ENCODE measurements around the gene E2F8.

The E2F8 gene, protein sequence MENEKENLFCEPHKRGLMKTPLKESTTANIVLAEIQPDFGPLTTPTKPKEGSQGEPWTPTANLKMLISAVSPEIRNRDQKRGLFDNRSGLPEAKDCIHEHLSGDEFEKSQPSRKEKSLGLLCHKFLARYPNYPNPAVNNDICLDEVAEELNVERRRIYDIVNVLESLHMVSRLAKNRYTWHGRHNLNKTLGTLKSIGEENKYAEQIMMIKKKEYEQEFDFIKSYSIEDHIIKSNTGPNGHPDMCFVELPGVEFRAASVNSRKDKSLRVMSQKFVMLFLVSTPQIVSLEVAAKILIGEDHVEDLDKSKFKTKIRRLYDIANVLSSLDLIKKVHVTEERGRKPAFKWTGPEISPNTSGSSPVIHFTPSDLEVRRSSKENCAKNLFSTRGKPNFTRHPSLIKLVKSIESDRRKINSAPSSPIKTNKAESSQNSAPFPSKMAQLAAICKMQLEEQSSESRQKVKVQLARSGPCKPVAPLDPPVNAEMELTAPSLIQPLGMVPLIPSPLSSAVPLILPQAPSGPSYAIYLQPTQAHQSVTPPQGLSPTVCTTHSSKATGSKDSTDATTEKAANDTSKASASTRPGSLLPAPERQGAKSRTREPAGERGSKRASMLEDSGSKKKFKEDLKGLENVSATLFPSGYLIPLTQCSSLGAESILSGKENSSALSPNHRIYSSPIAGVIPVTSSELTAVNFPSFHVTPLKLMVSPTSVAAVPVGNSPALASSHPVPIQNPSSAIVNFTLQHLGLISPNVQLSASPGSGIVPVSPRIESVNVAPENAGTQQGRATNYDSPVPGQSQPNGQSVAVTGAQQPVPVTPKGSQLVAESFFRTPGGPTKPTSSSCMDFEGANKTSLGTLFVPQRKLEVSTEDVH

DNA sequence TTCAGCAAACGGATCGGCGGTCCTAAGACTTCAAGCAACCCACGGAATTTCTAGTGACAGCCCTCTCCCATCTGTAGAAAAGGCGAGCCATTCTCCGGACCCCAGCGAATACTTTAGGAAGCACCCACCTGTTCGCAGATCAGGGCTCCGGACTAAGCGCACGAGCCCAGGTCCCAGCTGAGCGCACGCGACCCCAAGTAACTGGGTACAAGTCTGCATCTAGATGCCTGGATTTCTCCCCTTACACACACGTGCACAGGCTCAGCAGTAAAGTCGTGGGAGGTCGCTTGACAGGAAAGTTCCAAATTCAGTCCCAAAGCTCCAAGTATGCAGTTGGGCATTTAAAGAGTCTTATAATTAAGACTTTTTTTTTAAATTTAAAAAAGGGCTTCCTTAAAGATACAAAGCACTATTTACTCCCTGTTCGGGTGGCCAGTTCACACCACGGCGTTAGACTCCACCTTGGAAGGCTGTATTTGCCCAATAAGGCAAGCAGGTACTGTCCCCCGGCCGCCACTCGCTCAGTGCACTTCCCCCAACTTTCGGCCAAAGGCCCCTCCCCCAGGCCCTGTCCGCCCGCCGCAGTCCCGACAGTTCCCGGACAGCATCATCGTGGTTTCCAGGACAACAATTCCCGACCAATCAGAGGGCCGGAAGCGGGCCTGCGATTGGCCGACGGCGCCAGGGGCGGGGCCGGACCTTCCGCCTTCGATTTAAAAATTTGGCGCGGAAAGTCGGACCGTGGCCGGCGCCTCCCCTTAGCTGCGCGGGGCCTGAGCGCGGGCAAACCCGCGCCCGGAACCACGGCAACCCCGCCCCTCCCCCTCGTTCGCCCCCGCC, at the start of gene E2F8:
Gene E2F8, minus strand, starts transcription at position 526 of the 840 bp plus-strand sequence. CDS start 824 bp downstream, outside the sequence.
- Histone ChIP-seq H3K4me3 (ENCODE audit: low read depth in 1 of 2, low read length in 1 of 2) (peak within 1 kb of the TSS; percentile 62 to 74), H3K4me1 (ENCODE audit: control insufficient read depth in 1 of 2, insufficient read depth in 1 of 2, low read depth in 1 of 2, low read length in 1 of 2) (peaks cover 40 to 41% of the 10 kb centered on the region in 2 experiments), H3K9me3 (no peaks in the 10 kb centered on the region), H3K27ac (peak within 1 kb of the TSS; percentile 6), H3K27me3 (peaks cover 15% of the 10 kb centered on the region), H3K36me3 (peaks cover 24% of the 10 kb centered on the region)
- TF ChIP-seq, protein P1, sequence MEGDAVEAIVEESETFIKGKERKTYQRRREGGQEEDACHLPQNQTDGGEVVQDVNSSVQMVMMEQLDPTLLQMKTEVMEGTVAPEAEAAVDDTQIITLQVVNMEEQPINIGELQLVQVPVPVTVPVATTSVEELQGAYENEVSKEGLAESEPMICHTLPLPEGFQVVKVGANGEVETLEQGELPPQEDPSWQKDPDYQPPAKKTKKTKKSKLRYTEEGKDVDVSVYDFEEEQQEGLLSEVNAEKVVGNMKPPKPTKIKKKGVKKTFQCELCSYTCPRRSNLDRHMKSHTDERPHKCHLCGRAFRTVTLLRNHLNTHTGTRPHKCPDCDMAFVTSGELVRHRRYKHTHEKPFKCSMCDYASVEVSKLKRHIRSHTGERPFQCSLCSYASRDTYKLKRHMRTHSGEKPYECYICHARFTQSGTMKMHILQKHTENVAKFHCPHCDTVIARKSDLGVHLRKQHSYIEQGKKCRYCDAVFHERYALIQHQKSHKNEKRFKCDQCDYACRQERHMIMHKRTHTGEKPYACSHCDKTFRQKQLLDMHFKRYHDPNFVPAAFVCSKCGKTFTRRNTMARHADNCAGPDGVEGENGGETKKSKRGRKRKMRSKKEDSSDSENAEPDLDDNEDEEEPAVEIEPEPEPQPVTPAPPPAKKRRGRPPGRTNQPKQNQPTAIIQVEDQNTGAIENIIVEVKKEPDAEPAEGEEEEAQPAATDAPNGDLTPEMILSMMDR (IDR thresholded peaks at IDR 0.05): peak; percentile 11

DNA sequence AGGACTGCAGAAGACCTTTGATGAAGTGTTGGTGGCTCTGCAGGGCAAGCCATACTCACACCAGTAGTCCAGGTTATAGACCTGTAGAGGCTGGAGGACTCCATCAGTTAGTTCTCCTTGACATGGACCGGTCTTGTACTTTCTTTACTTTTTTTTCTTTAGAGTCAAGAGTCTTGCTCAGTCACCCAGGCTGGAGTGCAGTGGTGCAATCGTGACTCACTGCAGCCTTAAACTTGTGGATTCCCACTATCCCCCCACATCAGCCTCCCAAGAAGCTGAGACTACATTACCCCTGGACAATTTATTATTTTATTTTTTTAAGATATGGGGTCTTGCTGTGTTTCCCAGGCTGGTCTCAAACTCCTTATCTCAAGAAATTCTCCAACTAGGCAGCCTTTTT, 49.6 kb upstream of the E2F8 start:
- Histone ChIP-seq H3K4me3 (ENCODE audit: low read depth in 1 of 2, low read length in 1 of 2) (no peak overlapping the region), H3K9me3 (no peaks in the 10 kb centered on the region), H3K27me3 (no peaks in the 10 kb centered on the region), H3K27ac (no peak overlapping the region), H3K36me3 (no peaks in the 10 kb centered on the region), H3K4me1 (ENCODE audit: control insufficient read depth in 1 of 2, insufficient read depth in 1 of 2, low read depth in 1 of 2, low read length in 1 of 2) (no peaks in the 10 kb centered on the region)
- TF ChIP-seq, protein P1 (IDR thresholded peaks at IDR 0.05): no peak

DNA sequence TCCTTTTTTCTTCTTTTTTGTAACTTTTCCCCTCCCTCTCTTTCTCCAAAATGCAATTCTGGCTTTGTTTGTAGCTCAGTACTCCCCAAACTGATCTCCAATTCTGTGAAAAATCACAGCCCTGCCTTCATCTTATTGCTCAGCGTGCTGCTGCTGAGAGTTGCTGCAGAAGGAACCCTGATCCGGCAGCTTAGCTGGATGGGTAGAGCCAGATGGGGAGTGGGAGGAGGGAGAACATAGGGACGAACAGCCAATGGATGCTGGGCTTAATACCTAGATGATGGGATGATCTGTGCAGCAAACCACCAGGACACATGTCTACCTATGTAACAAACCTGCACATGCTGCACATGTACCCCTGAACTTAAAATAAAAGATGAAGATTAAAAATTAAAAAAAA, 47.5 kb upstream of the E2F8 start:
- no peaks in the 10 kb centered on the region for H3K9me3 ChIP-seq
- H3K4me3 ChIP-seq (ENCODE audit: low read depth in 1 of 2, low read length in 1 of 2): no peak overlapping the region
- H3K27me3 ChIP-seq: no peaks in the 10 kb centered on the region
- TF ChIP-seq, protein P1 (IDR thresholded peaks at IDR 0.05): no peak
- H3K36me3 ChIP-seq: no peaks in the 10 kb centered on the region
- peaks cover 0 to 5% of the 10 kb centered on the region in 2 experiments for H3K4me1 ChIP-seq (ENCODE audit: control insufficient read depth in 1 of 2, insufficient read depth in 1 of 2, low read depth in 1 of 2, low read length in 1 of 2)
- no peak overlapping the region for H3K27ac ChIP-seq

DNA sequence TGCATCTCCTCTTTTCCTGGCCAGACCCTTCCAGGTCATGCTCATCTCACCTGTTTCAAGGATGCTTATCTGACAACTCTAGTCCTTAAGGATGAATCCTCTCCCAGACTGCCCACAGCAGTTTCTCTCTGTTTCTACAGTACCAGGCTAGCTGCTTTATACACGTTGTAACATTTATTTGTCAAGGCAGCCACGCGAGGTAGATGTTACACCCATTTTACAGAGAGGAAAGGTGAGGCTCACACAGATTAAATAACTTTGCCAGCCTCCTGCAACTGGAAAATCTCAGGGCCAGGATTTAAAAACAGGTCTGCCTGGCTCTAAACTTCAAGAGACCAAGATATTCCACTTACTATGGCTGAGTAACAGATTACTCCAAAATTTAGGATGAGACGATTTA, 45.7 kb upstream of the E2F8 start:
- Histone ChIP-seq H3K4me1 (ENCODE audit: control insufficient read depth in 1 of 2, insufficient read depth in 1 of 2, low read depth in 1 of 2, low read length in 1 of 2) (peaks cover 0 to 5% of the 10 kb centered on the region in 2 experiments), H3K27me3 (no peaks in the 10 kb centered on the region), H3K27ac (no peak overlapping the region), H3K4me3 (ENCODE audit: low read depth in 1 of 2, low read length in 1 of 2) (no peak overlapping the region), H3K9me3 (no peaks in the 10 kb centered on the region), H3K36me3 (no peaks in the 10 kb centered on the region)
- TF ChIP-seq, protein P1 (IDR thresholded peaks at IDR 0.05): no peak

DNA sequence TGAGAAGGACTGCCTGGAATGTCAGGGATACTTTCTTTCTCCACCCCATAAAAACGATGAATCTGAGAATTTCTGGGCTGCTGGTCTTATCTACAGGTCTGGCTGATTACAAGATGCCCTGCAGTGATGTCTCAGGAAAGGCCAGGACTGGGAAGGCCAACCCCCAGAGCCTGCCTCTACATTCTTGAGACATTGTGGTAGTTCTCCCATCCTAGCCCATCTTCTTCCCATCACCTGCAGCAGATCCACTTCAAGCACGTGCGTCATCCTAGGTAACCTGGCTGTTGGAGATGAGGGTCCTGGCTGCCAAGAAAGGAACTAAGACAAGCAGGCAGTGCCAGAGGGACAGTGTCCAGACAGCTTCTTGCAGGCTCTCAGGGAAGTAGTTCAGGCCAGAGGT, 44.1 kb upstream of the E2F8 start:
- H3K4me1 ChIP-seq (ENCODE audit: control insufficient read depth in 1 of 2, insufficient read depth in 1 of 2, low read depth in 1 of 2, low read length in 1 of 2): peaks cover 0 to 5% of the 10 kb centered on the region in 2 experiments
- H3K9me3 ChIP-seq: no peaks in the 10 kb centered on the region
- no peaks in the 10 kb centered on the region for H3K36me3 ChIP-seq
- TF ChIP-seq, protein P1 (IDR thresholded peaks at IDR 0.05): no peak
- no peak overlapping the region for H3K4me3 ChIP-seq (ENCODE audit: low read depth in 1 of 2, low read length in 1 of 2)
- no peaks in the 10 kb centered on the region for H3K27me3 ChIP-seq
- no peak overlapping the region for H3K27ac ChIP-seq
